Measurements from ENCODE around the gene TRIM52. TPM values are rescaled to one million over a fixed set of nuclear protein-coding genes. Genes with fewer than 3 reads are reported as not detected.
A peak's percentile ranks its signal among the peaks of the same experiment; 100 is the strongest.

The TRIM52 gene
- total and polyA plus RNA-seq, 2 of the 13 experiments (the other 11 are each of a cell fraction or from before 2014, with no cell fraction given): 7.2 to 11.6 TPM

- 0 out of 2 replicates have a peak, but pooled peaks have one; percentile 34 for TF ChIP-seq ZNF44 (CRISPR knock-in tag; IDR thresholded peaks at IDR 0.05)
- TF ChIP-seq NFE2 (CRISPR knock-in tag; IDR thresholded peaks at IDR 0.05): no peak
- no peak for TF ChIP-seq ZNF572 (CRISPR knock-in tag; IDR thresholded peaks at IDR 0.05)
- no peak for TF ChIP-seq MLLT10 (CRISPR knock-in tag; IDR thresholded peaks at IDR 0.05)
- peak; percentile 50; the same call in 1 of the 2 replicates for TF ChIP-seq ZNF646 (CRISPR knock-in tag; IDR thresholded peaks at IDR 0.05)
- TF ChIP-seq ZBTB44 (CRISPR knock-in tag; IDR thresholded peaks at IDR 0.05): 0 out of 2 replicates have a peak, but pooled peaks have one; percentile 63
- TF ChIP-seq TCF12 (IDR thresholded peaks at IDR 0.05): no peak
- no peak for TF ChIP-seq TCF12 (CRISPR knock-in tag; IDR thresholded peaks at IDR 0.05)
- no peak for TF ChIP-seq THAP8 (CRISPR knock-in tag; IDR thresholded peaks at IDR 0.05; ENCODE audit: borderline replicate concordance)
- TF ChIP-seq NR3C1 (CRISPR knock-in tag; IDR thresholded peaks at IDR 0.05): no peak
- TF ChIP-seq NR2F2 (IDR thresholded peaks at IDR 0.05; ENCODE audit: borderline replicate concordance, low read depth): no peak
- peak; percentile 87 for TF ChIP-seq GABPB1 (CRISPR knock-in tag; IDR thresholded peaks at IDR 0.05)
- TF ChIP-seq MIXL1 (CRISPR knock-in tag; IDR thresholded peaks at IDR 0.05): no peak; the same call in 1 of the 2 replicates
- TF ChIP-seq ZNF501 (CRISPR knock-in tag; IDR thresholded peaks at IDR 0.05): no peak; the same call in 1 of the 2 replicates
- TF ChIP-seq AHR (CRISPR knock-in tag; IDR thresholded peaks at IDR 0.05): peak; percentile 54; the same call in 1 of the 2 replicates
- TF ChIP-seq, protein P1, sequence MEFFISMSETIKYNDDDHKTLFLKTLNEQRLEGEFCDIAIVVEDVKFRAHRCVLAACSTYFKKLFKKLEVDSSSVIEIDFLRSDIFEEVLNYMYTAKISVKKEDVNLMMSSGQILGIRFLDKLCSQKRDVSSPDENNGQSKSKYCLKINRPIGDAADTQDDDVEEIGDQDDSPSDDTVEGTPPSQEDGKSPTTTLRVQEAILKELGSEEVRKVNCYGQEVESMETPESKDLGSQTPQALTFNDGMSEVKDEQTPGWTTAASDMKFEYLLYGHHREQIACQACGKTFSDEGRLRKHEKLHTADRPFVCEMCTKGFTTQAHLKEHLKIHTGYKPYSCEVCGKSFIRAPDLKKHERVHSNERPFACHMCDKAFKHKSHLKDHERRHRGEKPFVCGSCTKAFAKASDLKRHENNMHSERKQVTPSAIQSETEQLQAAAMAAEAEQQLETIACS (CRISPR knock-in tag; IDR thresholded peaks at IDR 0.05): peak; percentile 69; the same call in 1 of the 2 replicates
- no peak for TF ChIP-seq SYNCRIP (IDR thresholded peaks at IDR 0.05; ENCODE audit: insufficient read depth, low read depth, low read length)
Measured at GRCh38 chr5:181260720-181261319, at the start of gene TRIM52 (continued).

Data from HepG2 (cell line).